ENCODE measurements around the gene PJVK.

The PJVK gene

GRCh38 chr2:178473931-178474330 is 22.8 kb downstream of the PJVK start:
- H3K27ac ChIP-seq (ENCODE audit: low read depth, low read length), result no peak overlapping the region
- H3K36me3 ChIP-seq (ENCODE audit: insufficient read depth, low read length), result peaks cover 5% of the 10 kb centered on the region
- no peak overlapping the region for H3K9ac ChIP-seq (ENCODE audit: low read length)
- H3K27me3 ChIP-seq (ENCODE audit: control insufficient read depth in 1 of 2, insufficient read depth in 2 of 2, low read length in 2 of 2), result no peaks in the 10 kb centered on the region
- no peak overlapping the region for H3K4me3 ChIP-seq (ENCODE audit: low read depth in 1 of 2, low read length in 2 of 2)
- no peaks in the 10 kb centered on the region for H3K9me3 ChIP-seq (ENCODE audit: low read length)
- peaks cover 9% of the 10 kb centered on the region for H3K4me1 ChIP-seq (ENCODE audit: insufficient read depth, low read length)

- Histone ChIP-seq H3K9ac (ENCODE audit: low read length) (no peak overlapping the region), H3K36me3 (ENCODE audit: insufficient read depth, low read length) (no peaks in the 10 kb centered on the region), H3K27ac (ENCODE audit: low read depth, low read length) (no peak overlapping the region)
These were observed 23.4 kb downstream of the PJVK start for GRCh38 chr2:178474560-178474959.

GRCh38 chr2:178476477-178476876 is 25.3 kb downstream of the PJVK start:
- no peak overlapping the region for H3K27ac ChIP-seq (ENCODE audit: low read depth, low read length)
- peaks cover 20% of the 10 kb centered on the region for H3K4me1 ChIP-seq (ENCODE audit: insufficient read depth, low read length)
- no peaks in the 10 kb centered on the region for H3K36me3 ChIP-seq (ENCODE audit: insufficient read depth, low read length)
- H3K27me3 ChIP-seq (ENCODE audit: control insufficient read depth in 1 of 2, insufficient read depth in 2 of 2, low read length in 2 of 2), result no peaks in the 10 kb centered on the region
- H3K9ac ChIP-seq (ENCODE audit: low read length), result no peak overlapping the region
- no peaks in the 10 kb centered on the region for H3K9me3 ChIP-seq (ENCODE audit: low read length)
- H3K4me3 ChIP-seq (ENCODE audit: low read depth in 1 of 2, low read length in 2 of 2), result no peak overlapping the region

More at GRCh38 chr2:178474560-178474959, 23.4 kb downstream of the PJVK start:
- Histone ChIP-seq H3K4me1 (ENCODE audit: insufficient read depth, low read length) (peaks cover 15% of the 10 kb centered on the region), H3K27me3 (ENCODE audit: control insufficient read depth in 1 of 2, insufficient read depth in 2 of 2, low read length in 2 of 2) (no peaks in the 10 kb centered on the region), H3K4me3 (ENCODE audit: low read depth in 1 of 2, low read length in 2 of 2) (no peak overlapping the region), H3K9me3 (ENCODE audit: low read length) (no peaks in the 10 kb centered on the region)

GRCh38 chr2:178477443-178478129 is 26.4 kb downstream of the PJVK start:
- Histone ChIP-seq H3K9ac (ENCODE audit: low read length) (peak overlapping the region; percentile 81), H3K4me3 (ENCODE audit: low read depth in 1 of 2, low read length in 2 of 2) (peak overlapping the region; percentile 55 to 94), H3K27ac (ENCODE audit: low read depth, low read length) (peak overlapping the region; percentile 85), H3K4me1 (ENCODE audit: insufficient read depth, low read length) (peaks cover 31% of the 10 kb centered on the region), H3K9me3 (ENCODE audit: low read length) (no peaks in the 10 kb centered on the region), H3K27me3 (ENCODE audit: control insufficient read depth in 1 of 2, insufficient read depth in 2 of 2, low read length in 2 of 2) (no peaks in the 10 kb centered on the region), H3K36me3 (ENCODE audit: insufficient read depth, low read length) (no peaks in the 10 kb centered on the region)

GRCh38 chr2:178478130-178478438 is 26.9 kb downstream of the PJVK start:
- Histone ChIP-seq H3K27me3 (ENCODE audit: control insufficient read depth in 1 of 2, insufficient read depth in 2 of 2, low read length in 2 of 2) (no peaks in the 10 kb centered on the region), H3K36me3 (ENCODE audit: insufficient read depth, low read length) (no peaks in the 10 kb centered on the region), H3K4me3 (ENCODE audit: low read depth in 1 of 2, low read length in 2 of 2) (peak overlapping the region; percentile 55 to 94), H3K9me3 (ENCODE audit: low read length) (no peaks in the 10 kb centered on the region), H3K4me1 (ENCODE audit: insufficient read depth, low read length) (peaks cover 35% of the 10 kb centered on the region), H3K9ac (ENCODE audit: low read length) (peak overlapping the region; percentile 81), H3K27ac (ENCODE audit: low read depth, low read length) (peak overlapping the region; percentile 85)

- H3K9me3 ChIP-seq (ENCODE audit: low read length), result no peaks in the 10 kb centered on the region
- peaks cover 35% of the 10 kb centered on the region for H3K4me1 ChIP-seq (ENCODE audit: insufficient read depth, low read length)
- no peaks in the 10 kb centered on the region for H3K36me3 ChIP-seq (ENCODE audit: insufficient read depth, low read length)
- peak within 1 kb of the TSS; percentile 85 for H3K27ac ChIP-seq (ENCODE audit: low read depth, low read length)
- H3K9ac ChIP-seq (ENCODE audit: low read length), result peak within 1 kb of the TSS; percentile 81
- no peaks in the 10 kb centered on the region for H3K27me3 ChIP-seq (ENCODE audit: control insufficient read depth in 1 of 2, insufficient read depth in 2 of 2, low read length in 2 of 2)
- peak within 1 kb of the TSS; percentile 55 to 94 for H3K4me3 ChIP-seq (ENCODE audit: low read depth in 1 of 2, low read length in 2 of 2)
These were observed 27.5 kb downstream of the PJVK start, which contains the start of gene FKBP7 for GRCh38 chr2:178478439-178479274. Gene FKBP7 (minus strand): TSS chr2:178478600. CDS start chr2:178478499, 101 bp downstream.

- Histone ChIP-seq H3K36me3 (ENCODE audit: insufficient read depth, low read length) (no peaks in the 10 kb centered on the region), H3K27me3 (ENCODE audit: control insufficient read depth in 1 of 2, insufficient read depth in 2 of 2, low read length in 2 of 2) (no peaks in the 10 kb centered on the region), H3K27ac (ENCODE audit: low read depth, low read length) (peak overlapping the region; percentile 85), H3K9me3 (ENCODE audit: low read length) (no peaks in the 10 kb centered on the region), H3K4me3 (ENCODE audit: low read depth in 1 of 2, low read length in 2 of 2) (peak overlapping the region in 1 of 2 donors; percentile 94), H3K4me1 (ENCODE audit: insufficient read depth, low read length) (peaks cover 38% of the 10 kb centered on the region), H3K9ac (ENCODE audit: low read length) (peak overlapping the region; percentile 81)
These were observed 28.1 kb downstream of the PJVK start for GRCh38 chr2:178479275-178479616.

GRCh38 chr2:178479758-178480226 is 28.6 kb downstream of the PJVK start:
- H3K27ac ChIP-seq (ENCODE audit: low read depth, low read length), result peak overlapping the region; percentile 85
- peak overlapping the region; percentile 75 to 96 for H3K4me3 ChIP-seq (ENCODE audit: low read depth in 1 of 2, low read length in 2 of 2)
- no peaks in the 10 kb centered on the region for H3K9me3 ChIP-seq (ENCODE audit: low read length)
- no peaks in the 10 kb centered on the region for H3K27me3 ChIP-seq (ENCODE audit: control insufficient read depth in 1 of 2, insufficient read depth in 2 of 2, low read length in 2 of 2)
- H3K36me3 ChIP-seq (ENCODE audit: insufficient read depth, low read length), result no peaks in the 10 kb centered on the region
- H3K9ac ChIP-seq (ENCODE audit: low read length), result no peak overlapping the region
- H3K4me1 ChIP-seq (ENCODE audit: insufficient read depth, low read length), result peaks cover 39% of the 10 kb centered on the region

- H3K27ac ChIP-seq (ENCODE audit: low read depth, low read length), result peak within 1 kb of the TSS; percentile 85
- H3K4me1 ChIP-seq (ENCODE audit: insufficient read depth, low read length), result peaks cover 46% of the 10 kb centered on the region
These were observed 29.3 kb downstream of the PJVK start, which contains the start of gene PLEKHA3 for GRCh38 chr2:178480227-178481181. Gene PLEKHA3 (plus strand): TSS chr2:178480457. CDS start chr2:178480870, 413 bp downstream.

GRCh38 chr2:178482437-178482836 is 31.3 kb downstream of the PJVK start:
- no peaks in the 10 kb centered on the region for H3K27me3 ChIP-seq (ENCODE audit: control insufficient read depth in 1 of 2, insufficient read depth in 2 of 2, low read length in 2 of 2)
- H3K9me3 ChIP-seq (ENCODE audit: low read length), result no peaks in the 10 kb centered on the region
- peak overlapping the region in 1 of 2 donors; percentile 75 for H3K4me3 ChIP-seq (ENCODE audit: low read depth in 1 of 2, low read length in 2 of 2)
- H3K27ac ChIP-seq (ENCODE audit: low read depth, low read length), result no peak overlapping the region
- peaks cover 44% of the 10 kb centered on the region for H3K4me1 ChIP-seq (ENCODE audit: insufficient read depth, low read length)
- H3K36me3 ChIP-seq (ENCODE audit: insufficient read depth, low read length), result no peaks in the 10 kb centered on the region
- no peak overlapping the region for H3K9ac ChIP-seq (ENCODE audit: low read length)

More at GRCh38 chr2:178480227-178481181, 29.3 kb downstream of the PJVK start, which contains the start of gene PLEKHA3:
- Histone ChIP-seq H3K27me3 (ENCODE audit: control insufficient read depth in 1 of 2, insufficient read depth in 2 of 2, low read length in 2 of 2) (no peaks in the 10 kb centered on the region), H3K4me3 (ENCODE audit: low read depth in 1 of 2, low read length in 2 of 2) (peak within 1 kb of the TSS; percentile 94 to 96), H3K9ac (ENCODE audit: low read length) (peak within 1 kb of the TSS; percentile 27), H3K36me3 (ENCODE audit: insufficient read depth, low read length) (no peaks in the 10 kb centered on the region), H3K9me3 (ENCODE audit: low read length) (no peaks in the 10 kb centered on the region)
